Stimulated activated effector memory CD8-positive, alpha-beta T cell treated with anti-CD3 and anti-CD28 coated beads, Interleukin-12 subunit alpha, Interleukin-12 subunit beta, amount 100 ng/mL, for 72 hours (primary cell): ENCODE measurements around the gene ATF6.
A peak's percentile ranks its signal among the peaks of the same experiment; 100 is the strongest.

ENCODE experiments used
- ATAC-seq: fragments of 150-1000 bp; cut with Tn5 transposase; 2 replicates; pipeline ENCODE4 v1.10.0; 2021
- DNase-seq, 2 donors: peaks; one replicate each; pipeline ENCODE4 v3.0.0; 2021 to 2022; ENCODE audit warnings: low spot score in 2 of 2
- H3K27ac Mint-ChIP-seq: one replicate; pipeline ENCODE4 v1.8.0; 2022; ENCODE audit warnings: mild to moderate bottlenecking, mixed read lengths
- H3K36me3 Mint-ChIP-seq: one replicate; pipeline ENCODE4 v1.8.0; 2022; ENCODE audit warnings: mild to moderate bottlenecking, mixed read lengths
- H3K4me1 Mint-ChIP-seq: one replicate; pipeline ENCODE4 v1.8.0; 2022; ENCODE audit warnings: mixed read lengths
- H3K4me3 Mint-ChIP-seq: one replicate; pipeline ENCODE4 v1.8.0; 2022; ENCODE audit warnings: mild to moderate bottlenecking, mixed read lengths
- H3K9me3 Mint-ChIP-seq: one replicate; pipeline ENCODE4 v1.8.0; 2022; ENCODE audit warnings: mixed read lengths

Gene ATF6

DNA sequence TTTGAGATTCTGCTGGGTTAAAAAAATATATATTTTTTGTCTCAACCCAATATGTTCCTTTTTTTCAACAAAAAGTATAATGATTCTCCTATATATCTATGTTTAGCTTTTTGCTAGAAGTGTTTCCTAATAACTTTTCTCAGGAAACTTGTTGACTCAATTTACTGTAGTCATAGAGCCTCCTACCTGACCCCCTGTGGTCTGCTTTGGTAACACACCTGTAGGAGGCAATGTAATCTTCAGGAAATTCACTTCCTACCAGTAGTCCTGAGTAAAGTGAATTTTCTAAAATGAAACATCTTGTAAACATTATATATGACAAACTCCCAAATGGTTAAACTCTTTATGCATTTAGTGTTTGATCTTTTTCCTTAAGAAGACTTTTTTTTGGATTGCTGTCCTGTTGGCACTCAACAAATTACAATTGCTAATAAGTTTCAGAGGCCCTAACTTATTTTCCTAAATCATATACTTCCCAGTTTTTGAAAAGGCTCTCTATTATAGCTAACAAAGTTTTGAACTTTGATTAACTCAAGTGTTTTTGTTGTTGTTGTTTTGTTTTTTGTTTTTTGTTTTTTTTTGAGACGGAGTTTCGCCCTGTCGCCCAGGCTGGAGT lies 139.3 kb downstream of the ATF6 start:
- Mint-ChIP-seq H3K27ac (no peak overlapping the region), H3K9me3 (no peaks in the 10 kb centered on the region), H3K4me3 (no peak overlapping the region), H3K36me3 (no peaks in the 10 kb centered on the region), H3K4me1 (no peaks in the 10 kb centered on the region)
- ATAC-seq, result no peak
- DNase-seq, result no peak

DNA sequence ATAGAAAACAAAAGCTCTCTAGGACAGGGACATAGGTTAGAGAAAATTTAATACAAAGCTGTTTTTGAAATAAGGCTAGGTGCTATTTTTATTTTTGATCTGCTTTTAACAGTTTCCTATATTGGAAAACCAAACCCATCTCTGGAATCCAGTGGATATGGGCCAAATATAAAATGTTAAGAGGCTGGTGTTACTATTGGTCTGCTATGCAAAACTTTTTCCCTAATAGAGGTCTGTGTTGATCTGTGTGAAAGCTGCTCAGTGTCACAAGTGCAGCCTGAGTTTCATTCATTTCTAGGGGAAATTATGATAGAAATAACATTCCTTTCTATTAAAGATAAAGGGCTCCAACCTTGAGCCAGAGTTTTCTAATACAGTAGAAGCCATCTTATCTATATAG lies 141.1 kb downstream of the ATF6 start:
- Mint-ChIP-seq H3K4me3 (no peak overlapping the region), H3K36me3 (no peaks in the 10 kb centered on the region), H3K4me1 (no peaks in the 10 kb centered on the region), H3K27ac (no peak overlapping the region), H3K9me3 (no peaks in the 10 kb centered on the region)
- ATAC-seq, result no peak
- DNase-seq, result no peak

DNA sequence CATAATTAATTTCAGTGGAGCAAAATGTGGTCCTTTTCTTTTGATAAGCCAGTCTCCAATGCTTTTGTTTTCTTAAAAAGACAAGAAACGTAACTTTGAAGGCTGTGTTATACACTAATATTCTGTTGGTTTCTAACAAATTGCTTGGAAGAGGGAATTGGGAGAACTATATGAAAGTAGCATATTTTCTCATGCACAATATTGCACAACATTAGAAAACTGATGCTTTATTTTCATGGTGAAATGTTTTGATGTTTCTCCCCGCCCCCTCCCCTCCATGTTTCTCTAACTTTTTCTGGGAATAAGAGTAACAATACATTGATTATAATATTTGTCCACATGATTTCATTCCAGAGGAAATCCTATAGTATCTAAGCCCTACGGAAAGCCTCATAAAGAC lies 142.1 kb downstream of the ATF6 start:
- no peak overlapping the region for H3K27ac Mint-ChIP-seq
- no peak for ATAC-seq
- no peaks in the 10 kb centered on the region for H3K4me1 Mint-ChIP-seq
- peaks cover 9% of the 10 kb centered on the region for H3K36me3 Mint-ChIP-seq
- no peak overlapping the region for H3K4me3 Mint-ChIP-seq
- H3K9me3 Mint-ChIP-seq, result no peaks in the 10 kb centered on the region
- no peak for DNase-seq

DNA sequence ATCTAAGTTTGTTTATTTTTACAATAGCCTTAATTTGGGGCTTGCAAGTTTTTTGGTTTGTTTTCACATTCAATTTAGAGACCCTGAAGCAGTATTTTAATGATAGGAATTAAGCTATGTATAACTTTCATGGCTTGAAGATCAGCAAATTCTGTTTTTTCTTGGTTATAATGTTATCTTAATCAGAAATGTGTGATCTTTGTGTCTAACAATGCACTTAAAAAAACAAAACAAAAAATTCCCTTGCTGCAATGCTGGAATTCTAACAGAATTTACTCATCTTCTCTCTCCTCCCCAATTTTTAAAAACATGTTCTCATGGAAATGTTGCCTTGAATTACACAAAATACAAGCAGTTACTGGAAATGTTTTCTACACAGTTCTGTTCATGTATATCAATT lies 144.5 kb downstream of the ATF6 start:
- ATAC-seq (no peak), DNase-seq (no peak)
- Mint-ChIP-seq H3K4me3 (no peak overlapping the region), H3K36me3 (peaks cover 9% of the 10 kb centered on the region), H3K9me3 (no peaks in the 10 kb centered on the region), H3K27ac (no peak overlapping the region), H3K4me1 (no peaks in the 10 kb centered on the region)

DNA sequence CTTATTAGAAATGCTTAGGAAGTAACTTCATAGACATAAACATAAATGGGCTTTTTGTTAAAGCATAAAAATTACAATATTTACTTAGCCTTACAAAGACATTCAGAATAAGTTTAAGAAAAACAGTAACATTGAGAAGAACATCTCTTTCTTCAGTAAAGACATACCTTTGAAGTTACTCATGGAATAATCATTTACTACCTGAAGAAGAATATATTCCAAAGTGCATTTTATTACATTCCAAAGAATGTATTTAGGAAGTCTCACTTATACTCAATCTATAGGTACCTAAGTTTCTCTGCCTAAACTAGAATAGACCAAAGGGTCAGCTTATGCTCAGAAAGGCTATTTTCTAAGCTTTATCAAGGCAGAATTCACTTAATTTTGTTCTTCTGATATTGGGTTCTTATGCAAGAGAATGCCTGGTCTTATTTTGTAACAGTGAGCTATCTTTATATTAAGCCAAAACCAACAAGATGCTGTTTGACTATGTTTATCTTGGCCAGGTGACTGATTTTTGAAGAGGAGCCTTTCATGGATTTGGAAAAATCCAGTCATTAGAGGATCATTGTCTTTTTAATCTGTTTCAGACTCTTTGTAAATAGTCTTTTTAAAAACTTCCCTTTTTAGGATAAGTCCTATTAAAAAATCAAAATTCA lies 147.5 kb downstream of the ATF6 start:
- DNase-seq, result no peak
- no peaks in the 10 kb centered on the region for H3K4me1 Mint-ChIP-seq
- no peak overlapping the region for H3K27ac Mint-ChIP-seq
- H3K36me3 Mint-ChIP-seq, result peaks cover 9% of the 10 kb centered on the region
- H3K4me3 Mint-ChIP-seq, result no peak overlapping the region
- no peak for ATAC-seq
- no peaks in the 10 kb centered on the region for H3K9me3 Mint-ChIP-seq

DNA sequence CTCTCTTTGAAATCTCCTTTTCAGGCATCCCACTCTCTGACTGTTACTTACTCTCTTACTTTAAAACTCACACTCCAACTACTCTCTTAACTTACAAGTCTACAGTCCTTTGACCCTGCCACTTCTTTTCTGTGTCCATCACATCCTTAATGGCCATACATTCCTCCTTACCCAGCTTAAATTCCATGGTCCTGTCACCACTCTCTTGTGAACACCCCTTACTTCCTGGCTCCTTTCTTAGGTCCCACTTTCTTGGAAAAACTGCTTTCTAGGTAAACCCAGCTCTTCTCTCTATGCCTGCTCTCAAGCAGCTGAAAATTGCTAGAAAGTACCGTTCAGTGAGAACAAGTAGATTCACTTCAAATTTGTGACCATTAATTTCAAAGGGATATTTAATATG lies 148.5 kb downstream of the ATF6 start:
- Mint-ChIP-seq H3K27ac (no peak overlapping the region), H3K4me1 (peaks cover 3% of the 10 kb centered on the region), H3K9me3 (no peaks in the 10 kb centered on the region), H3K36me3 (peaks cover 9% of the 10 kb centered on the region), H3K4me3 (no peak overlapping the region)
- DNase-seq (no peak), ATAC-seq (no peak)

DNA sequence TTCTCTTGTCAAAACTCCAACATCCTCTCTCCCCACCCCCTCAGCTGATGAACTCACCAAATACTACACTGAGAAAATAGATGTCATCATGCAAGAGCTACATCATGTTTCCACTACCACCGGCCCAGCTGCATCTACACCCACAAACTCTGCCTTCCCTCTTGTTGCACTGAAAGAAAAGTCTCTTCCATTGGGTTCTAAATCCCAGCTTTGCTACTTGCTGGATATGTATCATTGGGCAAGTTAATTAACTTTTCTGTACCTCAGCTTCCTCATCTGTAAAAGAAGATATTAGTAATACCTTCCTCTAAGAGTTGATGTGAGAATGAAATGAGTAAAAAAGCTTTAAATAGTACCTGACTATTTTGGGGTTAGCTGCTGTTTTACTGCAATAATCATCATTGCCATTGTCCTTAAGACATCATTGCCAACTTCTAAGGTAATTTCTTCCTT lies 149.0 kb downstream of the ATF6 start:
- Mint-ChIP-seq H3K36me3 (peaks cover 9% of the 10 kb centered on the region), H3K4me1 (peaks cover 4% of the 10 kb centered on the region), H3K4me3 (no peak overlapping the region), H3K9me3 (no peaks in the 10 kb centered on the region), H3K27ac (no peak overlapping the region)
- DNase-seq (no peak), ATAC-seq (peak; percentile 87)

DNA sequence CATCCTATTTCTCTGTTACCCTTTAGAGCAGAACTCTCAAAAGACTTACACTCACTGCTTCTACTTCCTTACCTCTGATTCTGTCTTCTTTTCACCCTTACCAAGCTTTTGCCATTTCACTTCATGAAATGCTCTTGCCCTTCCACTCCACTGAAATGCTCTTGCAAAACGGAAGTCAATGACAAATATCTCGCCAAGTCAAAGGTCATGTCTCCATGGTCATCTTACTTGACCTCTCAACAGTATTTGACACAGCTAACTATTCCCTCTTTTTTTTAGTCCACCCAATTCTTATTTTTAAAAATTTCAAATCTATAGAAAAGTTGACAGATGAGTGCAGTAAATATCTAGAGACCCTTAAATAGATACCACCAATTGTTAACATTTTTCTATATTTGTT lies 149.9 kb downstream of the ATF6 start:
- H3K4me3 Mint-ChIP-seq, result no peak overlapping the region
- ATAC-seq (no peak), DNase-seq (no peak)
- H3K4me1 Mint-ChIP-seq, result peaks cover 4% of the 10 kb centered on the region
- no peaks in the 10 kb centered on the region for H3K9me3 Mint-ChIP-seq
- H3K36me3 Mint-ChIP-seq, result peaks cover 9% of the 10 kb centered on the region
- H3K27ac Mint-ChIP-seq, result no peak overlapping the region

DNA sequence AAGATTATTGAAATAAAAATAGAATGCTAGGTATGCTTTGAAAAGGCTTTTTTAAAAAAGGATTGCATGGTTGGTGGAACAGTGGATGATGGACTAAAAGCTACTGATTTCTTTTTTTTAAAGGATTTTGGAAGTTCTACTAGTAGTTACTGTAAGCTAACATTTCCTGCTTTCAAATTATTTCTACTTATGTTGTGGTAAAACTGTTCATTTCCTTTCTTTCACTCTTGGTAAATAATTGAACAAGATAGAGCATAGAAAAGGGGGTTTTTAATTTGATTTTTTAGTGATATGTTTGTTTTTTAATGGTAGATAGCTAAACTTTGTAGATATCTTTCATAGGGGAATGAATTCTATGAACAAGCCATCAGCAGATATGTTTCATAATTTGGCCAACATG lies 153.1 kb downstream of the ATF6 start:
- Mint-ChIP-seq H3K9me3 (no peaks in the 10 kb centered on the region), H3K27ac (no peak overlapping the region), H3K4me3 (no peak overlapping the region), H3K36me3 (no peaks in the 10 kb centered on the region), H3K4me1 (peaks cover 4% of the 10 kb centered on the region)
- DNase-seq (no peak), ATAC-seq (no peak)

DNA sequence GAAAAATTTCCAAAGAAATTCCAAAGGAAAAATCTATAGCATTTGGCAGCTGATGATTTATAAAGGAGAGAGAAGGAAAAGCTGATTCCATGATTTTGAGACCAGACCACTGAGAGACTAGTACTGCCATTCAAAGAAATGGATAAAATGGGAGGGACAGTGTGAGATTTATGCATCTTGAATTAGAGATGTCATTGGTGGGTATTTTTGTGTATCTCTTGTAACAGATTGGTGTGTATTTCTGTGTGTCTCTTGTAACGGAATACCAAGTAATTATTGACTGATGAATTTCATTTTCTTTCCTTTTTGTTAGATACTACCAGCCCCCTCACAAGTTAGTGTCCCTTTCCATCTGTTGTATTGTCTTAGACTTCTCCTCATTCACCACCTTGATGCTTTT lies 155.4 kb downstream of the ATF6 start:
- Mint-ChIP-seq H3K4me1 (peaks cover 4% of the 10 kb centered on the region), H3K9me3 (no peaks in the 10 kb centered on the region), H3K4me3 (no peak overlapping the region), H3K36me3 (no peaks in the 10 kb centered on the region), H3K27ac (no peak overlapping the region)
- no peak for DNase-seq
- ATAC-seq, result no peak

DNA sequence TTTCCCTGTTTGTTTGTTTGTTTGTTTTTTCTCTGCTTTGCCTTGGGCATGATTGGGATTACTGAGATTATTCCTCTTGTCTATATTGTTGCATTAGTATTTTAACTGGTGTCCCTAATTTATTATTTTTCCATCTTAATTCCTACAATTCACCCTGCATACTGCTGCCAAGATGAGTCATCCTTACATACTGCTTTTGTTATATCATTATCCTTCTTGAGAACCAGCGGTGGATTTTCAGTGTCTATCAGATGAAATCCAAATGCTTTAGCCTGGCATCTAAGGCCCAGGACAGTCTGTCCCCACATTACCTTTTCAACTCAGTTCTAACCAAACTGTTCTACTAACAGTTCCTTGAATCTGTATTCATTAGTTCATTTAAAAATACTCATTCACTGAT lies 155.9 kb downstream of the ATF6 start:
- Mint-ChIP-seq H3K4me1 (peaks cover 4% of the 10 kb centered on the region), H3K9me3 (no peaks in the 10 kb centered on the region), H3K27ac (no peak overlapping the region), H3K4me3 (no peak overlapping the region), H3K36me3 (no peaks in the 10 kb centered on the region)
- no peak for ATAC-seq
- DNase-seq, result no peak

DNA sequence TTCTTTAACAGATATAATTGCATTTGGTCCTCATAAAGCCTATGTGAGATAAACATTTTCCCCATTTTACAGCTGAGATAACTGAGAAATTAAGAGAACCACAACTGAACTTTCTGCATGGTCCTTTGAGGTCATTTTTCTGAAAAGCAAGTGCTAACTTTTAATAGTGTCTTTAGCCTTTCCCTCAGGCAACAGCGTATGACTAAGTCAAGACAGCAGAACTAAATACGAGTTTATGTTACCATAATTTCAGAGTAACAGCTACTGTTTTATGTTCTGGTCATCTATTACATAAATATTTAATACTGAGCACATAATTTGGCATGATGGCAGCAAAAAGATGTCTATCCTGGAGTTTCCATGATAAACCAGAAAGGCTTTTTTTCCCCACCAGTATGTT lies 161.9 kb downstream of the ATF6 start:
- H3K36me3 Mint-ChIP-seq, result no peaks in the 10 kb centered on the region
- H3K4me1 Mint-ChIP-seq, result no peaks in the 10 kb centered on the region
- H3K4me3 Mint-ChIP-seq, result no peak overlapping the region
- no peak for DNase-seq
- no peak for ATAC-seq
- no peaks in the 10 kb centered on the region for H3K9me3 Mint-ChIP-seq
- H3K27ac Mint-ChIP-seq, result no peak overlapping the region

DNA sequence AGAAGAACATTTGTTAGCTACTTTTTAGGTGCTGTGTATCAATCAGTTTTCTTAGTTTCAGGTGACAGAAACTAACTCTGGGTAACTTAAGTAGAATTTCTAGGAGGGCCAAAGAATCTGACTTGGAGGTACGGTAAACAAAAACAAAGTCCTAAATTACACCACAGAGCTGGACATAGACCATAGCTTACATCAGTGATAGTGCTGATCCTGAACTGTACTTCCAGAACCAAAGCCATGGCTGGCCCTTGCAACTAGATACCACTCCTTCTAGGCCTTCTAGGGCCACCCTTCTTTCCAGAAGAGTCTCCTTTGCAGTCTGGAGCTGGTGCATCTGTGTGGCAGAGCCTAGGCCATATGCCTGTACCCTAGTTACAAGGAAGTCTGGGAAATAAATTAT lies 163.0 kb downstream of the ATF6 start:
- no peak for ATAC-seq
- Mint-ChIP-seq H3K36me3 (no peaks in the 10 kb centered on the region), H3K9me3 (no peaks in the 10 kb centered on the region), H3K4me1 (peaks cover 8% of the 10 kb centered on the region), H3K27ac (no peak overlapping the region), H3K4me3 (no peak overlapping the region)
- no peak for DNase-seq

DNA sequence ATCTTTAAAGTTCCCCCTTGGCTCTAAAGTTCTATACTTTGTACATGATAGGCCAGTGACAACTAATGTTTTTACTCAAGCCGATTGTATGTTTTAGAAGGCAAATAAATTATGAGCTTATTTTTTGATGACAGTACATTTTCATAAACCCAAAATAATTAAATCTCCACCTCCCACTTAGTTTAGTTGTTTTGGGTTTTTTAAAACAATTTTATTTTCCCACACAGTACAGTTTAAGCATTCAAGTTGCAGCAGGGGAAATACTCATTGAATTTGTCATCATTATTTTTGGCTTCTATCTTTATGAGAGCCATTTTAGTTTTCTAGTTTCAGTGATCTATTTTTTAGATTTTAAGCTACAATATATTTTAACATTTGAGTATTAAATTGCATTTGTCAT lies 163.9 kb downstream of the ATF6 start:
- DNase-seq (no peak), ATAC-seq (no peak)
- Mint-ChIP-seq H3K9me3 (no peaks in the 10 kb centered on the region), H3K4me1 (peaks cover 17% of the 10 kb centered on the region), H3K27ac (no peak overlapping the region), H3K4me3 (no peak overlapping the region), H3K36me3 (no peaks in the 10 kb centered on the region)

DNA sequence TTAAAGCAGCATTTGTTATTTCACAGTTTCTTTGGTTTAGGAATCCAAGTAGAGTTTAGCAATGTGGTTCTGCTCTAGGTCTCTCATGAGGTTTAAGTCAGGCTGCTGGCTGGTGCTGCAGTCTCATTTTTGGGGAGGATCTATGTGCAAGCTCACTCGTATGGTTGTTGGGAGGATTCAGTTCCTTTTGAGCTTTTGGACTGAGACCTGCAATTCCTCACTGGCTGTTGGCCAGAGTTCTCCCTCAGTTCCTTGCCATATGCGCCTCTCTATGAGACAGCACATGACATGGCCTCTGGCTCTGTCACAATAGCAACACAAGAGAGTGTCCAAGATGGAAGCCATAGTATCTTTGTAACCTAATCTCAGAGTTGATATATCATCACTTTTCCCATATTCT lies 166.5 kb downstream of the ATF6 start:
- Mint-ChIP-seq H3K4me1 (peaks cover 17% of the 10 kb centered on the region), H3K9me3 (no peaks in the 10 kb centered on the region), H3K27ac (no peak overlapping the region), H3K36me3 (peaks cover 7% of the 10 kb centered on the region), H3K4me3 (no peak overlapping the region)
- no peak for DNase-seq
- no peak for ATAC-seq
